A673 (cell line): Measurements from ENCODE around the gene TNS4. TPM values are rescaled to one million over a fixed set of nuclear protein-coding genes. Genes with fewer than 3 reads are reported as not detected.

Experiments used
- Bru-seq: library from RNA; stranded (reverse); fragments of 400-500 nt; gene quantifications from one replicate; lab custom pipeline; 2021; lab: Mats Ljungman, UMichigan
- BruChase-seq, 2 experiments: library from RNA; stranded (reverse); fragments of 400-500 nt; gene quantifications; one replicate each; lab custom pipeline; 2021; lab: Mats Ljungman, UMichigan
- BruUV-seq: library from RNA; stranded (reverse); fragments of 400-500 nt; replicated peaks from 2 replicates; lab custom pipeline; 2021; lab: Mats Ljungman, UMichigan
- CTCF ChIA-PET: fragments of 300-600 bp; sonication (Branson Sonifier 250); formaldehyde crosslinking; loops from one replicate; lab custom pipeline; 2022; ENCODE audit warnings: antibody characterized with exemption; lab: Charles Lee
- POLR2A ChIA-PET: fragments of 300-600 bp; sonication (Branson Sonifier 250); formaldehyde crosslinking; loops from one replicate; lab custom pipeline; 2022; ENCODE audit warnings: antibody characterized with exemption; ENCODE audit not compliant: low non-redundant PET; lab: Charles Lee
- DNase-seq: peaks from one replicate; pipeline ENCODE4 v3.0.0-alpha.2; 2015; ENCODE audit warnings: low spot score
- H3K27ac ChIP-seq: fragments of 200-600 bp; sonication (generic); 2 replicates; pipeline ENCODE4 v1.5.1; 2016; ENCODE audit warnings: mixed run types, low read depth, mild to moderate bottlenecking, mixed read lengths, antibody characterized with exemption, low read length; ENCODE audit not compliant: poor library complexity, severe bottlenecking
- H3K27me3 ChIP-seq: fragments of 200-600 bp; sonication (generic); replicated peaks from 2 replicates; pipeline ENCODE4 v1.6.1; 2017; ENCODE audit warnings: mixed run types, low read depth, mild to moderate bottlenecking, mixed read lengths, antibody characterized with exemption, low read length; ENCODE audit not compliant: insufficient read depth, poor library complexity
- H3K36me3 ChIP-seq: fragments of 200-600 bp; sonication (generic); 2 replicates; pipeline ENCODE4 v1.6.1; 2016; ENCODE audit warnings: mixed run types, mild to moderate bottlenecking, mixed read lengths, antibody characterized with exemption, low read length; ENCODE audit not compliant: insufficient read depth, poor library complexity, severe bottlenecking
- H3K4me1 ChIP-seq: fragments of 200-600 bp; sonication (generic); 2 replicates; pipeline ENCODE4 v1.6.1; 2017; ENCODE audit warnings: mixed run types, mild to moderate bottlenecking, mixed read lengths, antibody characterized with exemption, low read length; ENCODE audit not compliant: insufficient read depth, poor library complexity, severe bottlenecking
- H3K4me3 ChIP-seq: fragments of 200-600 bp; sonication (generic); 2 replicates; pipeline ENCODE4 v1.5.1; 2016; ENCODE audit warnings: low read depth, mixed run types, mild to moderate bottlenecking, mixed read lengths, low read length; ENCODE audit not compliant: poor library complexity, severe bottlenecking
- H3K9me3 ChIP-seq: fragments of 200-600 bp; sonication (generic); 2 replicates; pipeline ENCODE4 v1.6.1; 2016; ENCODE audit warnings: mixed run types, low read depth, mild to moderate bottlenecking, mixed read lengths, antibody characterized with exemption, low read length; ENCODE audit not compliant: poor library complexity, severe bottlenecking
- CTCF ChIP-seq: fragments of 300-800, 200-600 bp; sonication (generic); conservative IDR thresholded peaks from 2 replicates; pipeline ENCODE4 v1.5.1; 2017; ENCODE audit warnings: low read depth, mild to moderate bottlenecking, antibody characterized with exemption, low read length, moderate library complexity, mixed read lengths
- EZH2 ChIP-seq: fragments of 200-600 bp; sonication (generic); IDR thresholded peaks from 2 replicates; pipeline ENCODE4 v1.6.1; 2017; ENCODE audit warnings: borderline replicate concordance, low read depth, mild to moderate bottlenecking, mixed read lengths, antibody characterized with exemption, low read length; ENCODE audit not compliant: poor library complexity, severe bottlenecking
- intact Hi-C: fragments of 100-400 bp; cut with micrococcal nuclease; formaldehyde crosslinking; loops from one replicate; pipeline ENCODE4 v1.10.0; 2022; ENCODE audit not compliant: unreplicated experiment
- long read RNA-seq: library from polyadenylated mRNA; stranded (forward); transcript quantifications from one replicate; pipeline ENCODE4 v2.0.0, GENCODE V29; 2022
- total RNA-seq: library from RNA; stranded (reverse); gene quantifications from 2 replicates; pipeline ENCODE4 v1.2.3, GENCODE V29; 2021

The TNS4 gene
- total RNA-seq = not detected in 2 replicates
- Bru-seq, nascent RNA = not detected
- not detected for BruChase-seq, experiment 1, labeled RNA remaining after a 2-hour chase
- not detected for BruChase-seq, experiment 2, labeled RNA remaining after a 6-hour chase
- long read RNA-seq = 0 reads

GRCh38 chr17:40501499-40501911, at the start of gene TNS4:
Gene TNS4 (minus strand): TSS chr17:40501623. CDS start chr17:40496425, 5,198 bp downstream.
- Histone ChIP-seq H3K36me3 (no peaks in the 10 kb centered on the region), H3K27me3 (no peaks in the 10 kb centered on the region), H3K27ac (no peak within 1 kb of the TSS), H3K9me3 (no peaks in the 10 kb centered on the region), H3K4me3 (no peak within 1 kb of the TSS), H3K4me1 (no peaks in the 10 kb centered on the region)
- ChIA-PET CTCF (no interaction called here), POLR2A (no interaction called here)
- intact Hi-C loops = no loop called here
- no peak for TF ChIP-seq CTCF
- TF ChIP-seq EZH2 = no peak
- no peak for DNase-seq
- no TSS peak for BruUV-seq

GRCh38 chr17:40550608-40551007, 49.2 kb upstream of the TNS4 start:
- intact Hi-C loops = no loop called here
- CTCF ChIA-PET = no interaction called here
- Histone ChIP-seq H3K36me3 (no peaks in the 10 kb centered on the region), H3K4me1 (peaks cover 3% of the 10 kb centered on the region), H3K27me3 (no peaks in the 10 kb centered on the region), H3K27ac (no peak overlapping the region), H3K4me3 (no peak overlapping the region), H3K9me3 (no peaks in the 10 kb centered on the region)
- BruUV-seq = no TSS peak
- no peak for DNase-seq
- TF ChIP-seq CTCF = no peak
- no peak for TF ChIP-seq EZH2
- POLR2A ChIA-PET = no interaction called here

- no peak for TF ChIP-seq CTCF
- no peak for TF ChIP-seq EZH2
- ChIA-PET POLR2A (no interaction called here), CTCF (interaction anchor here (0.6 to 1.5 kb wide), 2 partner anchors 11 to 504 kb away, joined by 3 to 4 read pairs; no protein-coding TSS in a partner anchor)
- Histone ChIP-seq H3K9me3 (no peaks in the 10 kb centered on the region), H3K4me3 (no peak overlapping the region), H3K4me1 (peaks cover 3% of the 10 kb centered on the region), H3K36me3 (no peaks in the 10 kb centered on the region), H3K27ac (no peak overlapping the region), H3K27me3 (no peaks in the 10 kb centered on the region)
- intact Hi-C loops = no loop called here
- DNase-seq = no peak
- BruUV-seq = no TSS peak
Measured at GRCh38 chr17:40548982-40549685, 47.7 kb upstream of the TNS4 start.
